GM19025 (cell line): ENCODE data around the gene ARHGEF28.

ENCODE experiments used
- ATAC-seq: cut with Tn5 transposase; IDR thresholded peaks from one replicate; pipeline ENCODE4 v1.9.1; 2021; ENCODE audit warnings: mild to moderate bottlenecking, low read depth, moderate library complexity; ENCODE audit not compliant: unreplicated experiment

ARHGEF28 gene, protein sequence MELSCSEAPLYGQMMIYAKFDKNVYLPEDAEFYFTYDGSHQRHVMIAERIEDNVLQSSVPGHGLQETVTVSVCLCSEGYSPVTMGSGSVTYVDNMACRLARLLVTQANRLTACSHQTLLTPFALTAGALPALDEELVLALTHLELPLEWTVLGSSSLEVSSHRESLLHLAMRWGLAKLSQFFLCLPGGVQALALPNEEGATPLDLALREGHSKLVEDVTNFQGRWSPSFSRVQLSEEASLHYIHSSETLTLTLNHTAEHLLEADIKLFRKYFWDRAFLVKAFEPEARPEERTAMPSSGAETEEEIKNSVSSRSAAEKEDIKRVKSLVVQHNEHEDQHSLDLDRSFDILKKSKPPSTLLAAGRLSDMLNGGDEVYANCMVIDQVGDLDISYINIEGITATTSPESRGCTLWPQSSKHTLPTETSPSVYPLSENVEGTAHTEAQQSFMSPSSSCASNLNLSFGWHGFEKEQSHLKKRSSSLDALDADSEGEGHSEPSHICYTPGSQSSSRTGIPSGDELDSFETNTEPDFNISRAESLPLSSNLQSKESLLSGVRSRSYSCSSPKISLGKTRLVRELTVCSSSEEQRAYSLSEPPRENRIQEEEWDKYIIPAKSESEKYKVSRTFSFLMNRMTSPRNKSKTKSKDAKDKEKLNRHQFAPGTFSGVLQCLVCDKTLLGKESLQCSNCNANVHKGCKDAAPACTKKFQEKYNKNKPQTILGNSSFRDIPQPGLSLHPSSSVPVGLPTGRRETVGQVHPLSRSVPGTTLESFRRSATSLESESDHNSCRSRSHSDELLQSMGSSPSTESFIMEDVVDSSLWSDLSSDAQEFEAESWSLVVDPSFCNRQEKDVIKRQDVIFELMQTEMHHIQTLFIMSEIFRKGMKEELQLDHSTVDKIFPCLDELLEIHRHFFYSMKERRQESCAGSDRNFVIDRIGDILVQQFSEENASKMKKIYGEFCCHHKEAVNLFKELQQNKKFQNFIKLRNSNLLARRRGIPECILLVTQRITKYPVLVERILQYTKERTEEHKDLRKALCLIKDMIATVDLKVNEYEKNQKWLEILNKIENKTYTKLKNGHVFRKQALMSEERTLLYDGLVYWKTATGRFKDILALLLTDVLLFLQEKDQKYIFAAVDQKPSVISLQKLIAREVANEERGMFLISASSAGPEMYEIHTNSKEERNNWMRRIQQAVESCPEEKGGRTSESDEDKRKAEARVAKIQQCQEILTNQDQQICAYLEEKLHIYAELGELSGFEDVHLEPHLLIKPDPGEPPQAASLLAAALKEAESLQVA (N-terminal part only)

DNA sequence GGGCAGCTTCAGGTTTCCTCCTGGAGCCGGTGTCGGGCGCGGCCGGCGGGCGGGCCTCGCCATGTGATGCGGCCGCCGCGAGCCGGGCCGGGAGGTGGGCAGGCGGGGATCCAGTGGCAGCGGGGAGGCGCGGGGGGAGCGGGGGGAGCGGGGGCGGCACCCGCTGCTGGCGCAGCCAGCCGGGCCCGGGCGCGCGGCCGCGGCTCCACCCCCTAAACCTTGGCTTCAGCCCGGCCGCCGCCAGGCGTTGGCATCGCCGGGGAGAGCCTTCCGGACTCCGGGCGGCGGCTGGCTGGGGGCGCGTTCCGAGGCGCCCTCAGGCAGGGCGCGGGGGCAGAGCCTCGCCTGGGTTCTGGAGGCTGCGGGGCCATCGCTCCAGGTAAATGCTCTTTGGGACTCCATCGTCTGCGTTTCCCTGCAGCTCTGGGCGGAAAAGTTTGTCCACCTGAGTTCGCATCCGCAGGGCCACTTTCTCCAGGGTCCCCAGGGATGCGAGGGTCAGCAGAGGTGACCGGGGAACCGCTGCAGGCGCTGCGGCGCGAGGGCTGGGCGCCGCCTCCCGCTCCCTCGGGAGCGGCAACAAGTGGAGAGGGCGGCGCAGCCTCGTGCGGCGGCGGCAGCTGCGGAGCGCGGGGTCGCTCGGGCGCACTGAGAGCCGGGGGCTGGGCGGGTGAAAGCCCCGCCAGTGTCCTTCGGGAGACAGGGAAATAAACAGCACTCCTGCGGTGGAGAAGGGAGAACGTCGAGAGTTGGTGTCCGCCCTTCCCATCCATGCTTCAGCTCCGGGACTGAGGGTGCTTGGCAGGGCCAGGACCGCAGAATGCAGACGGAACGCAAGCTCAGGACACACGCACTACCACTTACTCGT lies at the start of gene ARHGEF28:
TSS of gene ARHGEF28 (plus strand) at position 253 of the 868 bp plus-strand sequence. CDS start 58,656 bp downstream, outside the sequence.
- ATAC-seq: peak; percentile 77

DNA sequence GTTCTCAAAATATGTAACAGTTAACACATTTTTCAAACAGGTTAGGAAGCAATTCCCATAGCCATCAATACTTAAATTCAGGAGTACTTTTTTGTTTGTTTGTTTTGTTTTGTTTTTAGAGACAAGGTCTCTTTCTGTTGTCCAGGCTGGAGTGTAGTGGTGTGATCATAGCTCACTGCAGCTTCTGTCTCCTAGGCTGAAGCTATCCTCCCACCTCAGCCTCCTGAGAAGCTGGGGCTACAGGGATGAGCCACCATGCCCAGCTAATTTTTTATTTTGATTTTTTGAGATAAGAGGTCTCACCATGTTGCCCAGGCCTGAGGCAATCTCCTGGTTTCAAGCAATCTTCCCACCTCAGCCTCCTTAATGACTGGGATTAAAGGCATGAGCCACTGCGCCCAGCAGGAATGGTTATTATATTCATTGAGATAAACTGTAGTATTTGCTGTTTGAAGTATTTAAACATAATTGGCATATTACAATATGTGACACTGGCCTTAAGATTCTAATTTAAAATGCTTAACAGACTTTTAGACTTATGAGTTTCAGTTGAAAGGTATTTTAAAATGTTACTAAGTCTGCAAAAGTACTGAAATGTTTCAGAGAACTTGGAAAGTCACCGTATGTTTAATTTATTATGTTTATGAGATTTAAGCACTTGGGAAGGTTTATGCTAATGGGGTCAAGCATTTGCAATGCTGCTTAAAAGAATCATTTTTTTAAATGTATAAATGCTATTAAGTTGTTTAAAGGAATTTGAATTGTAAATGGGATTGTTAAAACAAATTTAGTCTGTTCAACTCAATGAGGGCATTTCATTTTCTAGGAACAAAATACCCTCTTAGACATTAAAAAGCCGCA lies 43.5 kb upstream of the ARHGEF28 start:
- no peak for ATAC-seq

DNA sequence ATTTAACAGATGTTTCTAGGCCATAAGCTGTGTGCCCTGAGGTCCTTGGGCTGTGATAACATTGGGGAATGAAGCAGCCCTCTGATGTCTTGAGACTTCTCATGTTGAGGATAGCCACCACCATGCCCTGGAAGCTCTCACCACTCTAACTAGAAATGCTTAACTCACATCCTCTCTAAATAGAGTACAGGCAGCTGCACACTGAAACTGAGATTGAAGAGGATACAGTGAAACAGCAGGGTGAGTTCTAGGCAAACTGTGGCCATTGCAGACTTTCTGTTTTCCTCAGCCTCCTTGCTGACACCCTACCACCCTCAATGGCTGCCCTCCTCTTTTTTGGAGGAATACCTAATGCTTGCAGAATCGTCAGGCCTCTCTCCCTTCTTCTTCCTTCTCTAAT lies 38.1 kb upstream of the ARHGEF28 start:
- peak; percentile 84 for ATAC-seq

DNA sequence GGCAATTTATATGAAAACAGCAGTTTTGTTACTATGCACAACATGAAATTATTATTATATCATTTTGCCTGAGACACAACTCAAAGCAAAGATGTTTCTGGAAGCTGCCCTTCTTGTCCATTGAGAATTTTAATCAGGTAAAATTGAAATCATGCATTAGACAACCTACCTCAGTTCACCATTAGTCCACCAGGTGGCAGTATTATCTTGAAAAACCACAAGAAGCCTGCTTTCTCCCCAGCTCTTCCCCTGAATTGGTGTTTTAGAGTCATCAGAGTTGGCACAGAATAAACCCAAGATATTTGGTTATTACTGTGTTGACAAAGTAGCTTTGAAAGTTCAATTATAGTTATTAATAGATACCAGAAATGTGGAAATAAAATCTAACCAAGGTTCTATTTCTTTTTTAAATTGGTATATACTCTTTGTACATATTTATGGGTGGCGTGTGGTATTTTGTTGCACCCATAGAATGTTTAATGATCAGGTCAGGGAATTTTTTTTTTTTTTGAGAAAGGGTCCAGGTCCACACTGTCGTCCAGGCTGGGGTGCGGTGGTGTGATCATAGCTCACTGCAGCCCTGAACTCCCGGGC lies 34.8 kb upstream of the ARHGEF28 start:
- ATAC-seq: no peak

DNA sequence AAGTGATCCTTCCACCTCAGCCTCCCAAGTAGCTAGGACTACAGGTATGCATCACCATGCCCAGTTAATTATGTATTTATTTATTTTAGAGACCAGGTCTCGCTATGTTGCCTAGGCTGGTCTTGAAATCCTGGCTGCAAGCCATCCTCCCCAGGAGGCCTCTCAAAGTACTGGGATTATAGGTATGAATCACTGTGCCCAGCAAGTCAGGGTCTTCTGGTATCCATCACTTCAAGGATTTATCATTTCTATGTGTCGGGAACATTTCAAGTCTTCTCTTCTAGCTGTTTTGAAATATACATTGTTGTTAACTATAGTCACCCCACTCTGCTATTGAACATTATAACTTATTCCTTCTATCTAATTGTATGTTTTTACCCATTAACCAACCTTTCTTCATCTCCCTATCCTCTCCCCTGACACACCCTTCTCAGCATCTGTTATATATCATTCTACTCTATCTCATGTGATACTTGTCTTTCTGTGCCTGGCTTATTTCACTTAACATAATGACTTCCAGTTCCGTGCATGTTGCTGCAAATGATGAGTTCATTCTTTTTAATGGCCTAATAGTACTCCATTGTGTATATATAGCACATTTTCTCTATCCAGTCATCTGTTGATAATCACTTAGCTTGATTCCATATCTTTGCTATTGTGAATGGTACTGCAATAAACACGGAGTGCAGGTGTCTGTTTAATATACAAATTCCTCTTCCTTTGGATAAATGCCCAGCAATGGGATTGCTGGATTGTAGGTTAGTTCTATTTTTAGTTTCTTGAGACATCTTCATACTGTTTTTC lies 34.1 kb upstream of the ARHGEF28 start:
- ATAC-seq: no peak

DNA sequence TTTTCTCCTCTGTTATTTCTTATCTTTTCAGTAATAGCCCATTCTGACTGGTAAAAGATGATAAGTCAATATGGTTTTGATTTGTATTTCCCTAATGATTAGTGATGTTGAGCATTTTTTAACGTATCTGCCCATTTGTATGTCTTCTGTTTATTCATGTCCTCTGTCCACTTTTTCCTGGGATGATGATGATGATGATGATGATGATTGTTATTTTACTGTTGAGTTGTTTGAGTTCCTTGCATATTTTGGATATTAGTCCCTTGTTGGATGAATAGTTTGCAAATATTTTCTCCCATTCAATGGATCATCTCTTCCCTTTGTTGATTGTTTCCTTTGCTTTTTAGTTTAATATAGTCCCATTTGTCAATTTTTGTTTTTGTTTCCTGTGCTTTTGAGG lies 33.4 kb upstream of the ARHGEF28 start:
- no peak for ATAC-seq

DNA sequence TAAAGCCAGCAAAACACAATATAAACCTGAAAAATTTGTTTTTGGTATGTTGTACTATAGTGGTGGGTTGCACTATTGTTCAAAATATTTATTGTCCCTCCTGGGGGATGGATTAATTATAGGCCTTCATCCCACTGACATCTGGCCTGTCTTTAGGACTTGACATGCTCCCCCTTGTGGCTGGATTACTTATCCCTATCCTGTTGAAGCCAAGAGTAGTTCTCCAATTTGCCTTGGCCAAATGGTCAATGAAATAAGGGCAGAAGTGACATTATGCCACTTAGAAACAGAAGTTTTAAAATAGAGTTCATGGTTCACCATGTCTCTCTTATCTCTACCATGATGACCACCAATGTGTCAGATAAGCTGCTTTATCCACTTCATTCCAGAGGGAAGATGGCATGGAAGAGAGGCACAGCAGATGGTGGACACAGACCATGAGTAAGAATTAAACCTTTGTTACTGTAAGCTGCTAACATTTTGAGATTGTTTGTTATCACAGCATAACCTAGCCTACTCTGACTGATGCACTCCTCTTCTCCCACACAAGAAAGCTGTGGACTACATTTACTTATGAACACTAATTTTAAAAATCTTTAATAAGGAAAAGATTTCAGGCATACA lies 29.2 kb upstream of the ARHGEF28 start:
- ATAC-seq: no peak

DNA sequence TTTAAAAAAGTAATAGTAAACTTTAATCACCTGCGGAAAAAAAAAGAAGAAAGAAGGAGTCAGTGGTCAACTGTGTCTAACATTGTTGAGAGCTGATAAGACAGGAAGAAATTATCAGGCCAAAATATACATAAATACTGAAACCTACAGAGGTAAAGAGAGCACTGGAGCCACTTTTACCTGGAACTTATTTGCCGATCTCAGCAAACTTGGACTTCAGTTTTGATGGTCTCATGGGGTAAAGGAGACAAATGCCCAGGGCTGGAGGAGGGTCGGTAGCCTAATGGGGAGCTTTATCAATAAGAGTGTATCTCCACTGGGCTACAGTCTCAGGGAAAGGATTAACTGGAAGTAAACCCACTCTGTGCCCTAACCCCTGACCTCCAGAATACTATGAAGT lies 26.6 kb upstream of the ARHGEF28 start:
- ATAC-seq: no peak

DNA sequence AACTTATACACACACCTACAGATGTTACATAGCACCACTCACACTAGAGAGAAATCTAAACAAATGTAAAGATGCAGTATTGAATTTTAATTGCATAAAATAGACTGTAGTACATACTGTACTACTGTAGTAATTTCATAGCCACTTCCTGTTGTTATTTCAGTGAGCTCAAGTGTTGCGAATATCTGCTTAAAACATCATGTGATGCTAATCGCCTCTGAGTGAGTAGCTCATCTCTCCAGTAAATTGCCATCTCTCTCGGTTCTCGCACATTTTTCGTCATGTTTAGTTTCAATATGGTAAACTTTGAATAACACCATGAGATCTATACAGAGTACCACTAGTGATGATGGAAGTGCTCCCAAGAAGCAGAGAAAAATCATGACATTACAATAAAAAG lies 22.0 kb upstream of the ARHGEF28 start:
- ATAC-seq: no peak

DNA sequence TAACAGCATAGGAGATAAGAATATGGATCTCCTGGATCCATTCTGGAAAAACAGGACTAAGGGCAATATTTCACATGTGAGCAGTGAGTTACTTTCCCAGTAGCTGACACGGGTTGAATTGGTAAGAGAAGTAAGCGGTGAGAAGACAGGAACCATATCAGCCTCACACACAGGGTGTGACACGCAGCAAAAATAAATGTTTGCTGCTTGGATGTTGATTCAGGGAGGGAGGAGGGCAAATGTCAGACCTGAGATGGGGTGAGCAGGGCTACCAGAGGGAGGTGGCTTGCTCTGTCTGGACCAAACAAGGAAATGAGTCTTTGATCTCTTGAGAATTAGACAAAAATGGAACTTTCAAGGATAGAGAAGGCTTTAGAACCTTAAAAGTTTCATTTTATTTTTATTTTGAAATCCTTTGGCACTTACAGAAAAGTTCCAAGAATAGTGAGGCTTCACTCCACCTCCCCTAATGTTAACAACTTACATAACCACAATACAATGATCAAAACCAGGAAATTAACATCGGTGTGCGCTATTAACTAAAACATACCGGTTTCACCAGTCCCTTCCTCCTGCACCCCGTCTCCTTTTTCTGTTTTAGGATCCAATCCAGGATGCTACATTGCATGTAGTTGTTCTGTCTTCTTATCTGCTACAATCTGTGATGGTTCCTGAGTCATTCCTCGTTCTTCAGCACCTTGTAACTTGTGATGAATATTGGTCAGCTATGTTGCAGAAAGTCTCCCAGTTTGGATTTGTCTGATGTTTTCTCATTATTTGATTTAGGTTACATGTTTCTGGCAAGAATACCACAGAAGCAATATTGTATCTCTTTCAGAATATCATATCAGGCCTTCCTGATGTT lies 20.5 kb upstream of the ARHGEF28 start:
- no peak for ATAC-seq

DNA sequence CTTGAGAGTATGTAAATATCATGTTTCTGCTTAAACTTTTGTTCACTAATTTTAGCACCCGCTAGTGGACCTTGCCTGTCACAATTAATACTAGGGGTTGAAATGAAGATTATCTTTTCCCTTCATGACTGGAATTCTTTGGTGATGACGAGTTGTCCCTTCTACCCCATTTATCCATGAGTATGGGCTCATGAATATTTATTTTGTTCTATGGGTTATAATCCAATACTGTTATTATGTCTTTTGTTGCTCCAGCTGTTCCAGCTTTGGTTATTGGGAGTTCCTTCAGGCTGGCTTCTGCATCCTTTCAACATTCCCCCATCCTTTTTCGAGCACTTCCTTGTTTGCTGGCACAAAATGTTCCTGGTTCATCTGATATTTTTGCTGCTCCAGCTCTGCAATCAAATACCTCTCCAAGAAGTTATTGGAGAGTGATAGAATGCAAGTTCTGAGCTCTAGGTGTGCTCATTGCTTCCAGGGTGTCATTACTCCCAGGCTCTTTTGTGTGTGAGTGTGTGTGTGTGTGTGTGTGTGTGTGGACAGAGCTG lies 19.7 kb upstream of the ARHGEF28 start:
- no peak for ATAC-seq

DNA sequence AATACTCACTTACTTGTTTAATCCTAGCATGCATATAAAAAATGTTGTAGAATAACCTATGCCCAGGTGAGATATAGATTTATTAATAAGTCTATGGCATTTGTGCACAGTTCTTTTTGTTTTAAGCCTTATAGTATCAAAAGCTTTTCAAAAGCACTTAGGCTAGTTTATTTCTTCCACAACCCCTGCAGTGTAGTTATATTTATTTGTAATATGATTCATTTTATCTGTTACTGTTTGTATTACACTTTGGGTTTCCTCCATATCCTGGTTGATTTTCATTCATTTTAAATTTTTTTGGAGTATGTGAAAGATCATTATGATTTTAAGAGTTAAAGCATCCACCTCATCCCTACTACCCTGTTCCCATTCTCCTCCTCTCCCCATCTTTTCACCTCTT lies 18.8 kb upstream of the ARHGEF28 start:
- no peak for ATAC-seq

DNA sequence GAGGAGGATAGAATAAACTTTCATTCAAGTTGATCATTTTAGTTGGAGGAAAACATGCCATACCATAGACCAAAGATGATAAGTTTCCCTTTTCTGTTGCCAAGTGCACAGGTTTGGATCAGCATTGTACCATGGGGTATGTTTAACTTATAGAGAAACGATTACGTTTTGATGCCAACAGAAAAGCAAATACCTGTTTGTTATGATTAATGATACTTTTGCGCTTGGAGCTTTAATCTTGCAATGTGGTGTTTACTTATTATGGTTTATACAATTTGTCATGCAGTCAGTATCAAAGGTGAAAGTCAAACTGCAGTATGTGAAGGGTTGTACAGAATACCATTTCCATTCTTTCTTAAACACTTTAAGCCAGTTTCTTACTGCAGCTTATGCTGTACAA lies 13.2 kb upstream of the ARHGEF28 start:
- ATAC-seq: no peak

DNA sequence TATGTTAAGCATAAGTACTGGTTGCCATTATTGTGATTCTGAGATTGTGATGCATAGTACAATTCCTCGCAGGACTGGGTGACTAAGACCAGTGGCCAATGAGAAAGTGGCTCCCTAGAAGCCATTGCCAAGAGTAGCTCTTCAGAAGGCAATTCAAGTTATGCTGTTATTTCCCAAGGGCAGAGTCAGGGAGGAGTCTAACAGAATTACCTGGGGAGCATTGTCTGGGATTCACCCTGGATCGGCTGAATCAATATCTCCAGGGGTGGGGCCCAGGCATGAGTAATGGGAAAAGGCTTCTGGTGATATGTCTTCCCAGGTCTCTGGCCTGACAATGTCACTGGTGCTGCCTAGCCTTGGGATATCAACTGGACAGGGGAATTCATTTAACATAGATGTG lies 10.9 kb upstream of the ARHGEF28 start:
- ATAC-seq: no peak

DNA sequence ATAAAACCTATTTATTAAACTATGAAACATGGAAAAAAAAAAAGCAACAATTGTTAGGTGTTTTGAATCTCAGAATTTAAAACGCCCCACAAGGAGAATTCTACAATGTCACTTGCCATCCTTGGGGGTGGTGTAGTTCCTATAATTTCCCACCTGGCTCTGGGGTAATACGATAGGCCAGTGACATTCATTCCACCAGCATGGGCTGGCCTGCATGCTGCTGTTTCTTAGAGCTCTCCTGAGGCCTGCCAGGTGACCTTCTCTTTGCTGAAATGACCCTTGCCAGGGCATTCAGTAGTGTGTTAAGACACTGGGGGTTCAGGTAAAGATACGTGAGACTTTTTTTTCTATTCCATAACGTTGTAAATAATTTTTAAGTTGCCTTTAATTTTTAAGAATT lies 10.0 kb upstream of the ARHGEF28 start:
- no peak for ATAC-seq
